Heart left ventricle (tissue), 16 donors: Measurements from ENCODE around the gene UST. TPM values are rescaled to one million over a fixed set of nuclear protein-coding genes. Genes with fewer than 3 reads are reported as not detected.
"Not testable (repeated sequence)": the region's sequence is repeated elsewhere in the genome, so short reads cannot be mapped to it uniquely, and the experiment has no call there.

Experiments used
- ATAC-seq, 4 donors: fragments of 200-7000 bp; cut with Tn5 transposase; one replicate each; pipeline ENCODE4 v1.9.1; 2020 to 2022; ENCODE audit warnings: moderate library complexity in 4 of 4, mild to moderate bottlenecking in 3 of 4, moderate number of reproducible peaks in 1 of 4
- DNase-seq, 5 donors: peaks; one replicate each; pipeline ENCODE4 v3.0.0-alpha.2; 2020
- H3K27ac ChIP-seq, 12 donors: fragments of 200-600 bp; sonication (generic) in 4 of 12; one replicate each; pipeline versions ENCODE4 v1.5.0 to v1.8.0; 2016 to 2022; ENCODE audit warnings: mild to moderate bottlenecking in 2 of 12
- H3K27me3 ChIP-seq, 9 donors: fragments of 200-600 bp; sonication (generic) in 2 of 9; one replicate each; pipeline versions ENCODE4 v1.5.1 to v1.8.0; 2016 to 2022; ENCODE audit warnings: mild to moderate bottlenecking in 3 of 9
- H3K36me3 ChIP-seq, 9 donors: fragments of 200-600 bp; sonication (generic) in 2 of 9; one replicate each; pipeline versions ENCODE4 v1.5.0 to v1.8.0; 2018 to 2022; ENCODE audit warnings: mild to moderate bottlenecking in 2 of 9
- H3K4me1 ChIP-seq, 12 donors: fragments of 200-600 bp; sonication (generic) in 4 of 12; one replicate each; pipeline versions ENCODE4 v1.5.0 to v1.8.0; 2016 to 2022; ENCODE audit warnings: mild to moderate bottlenecking in 3 of 12
- H3K4me3 ChIP-seq, 12 donors: fragments of 200-600 bp; sonication (generic) in 4 of 12; one replicate each; pipeline versions ENCODE4 v1.5.0 to v1.8.0; 2017 to 2022; ENCODE audit warnings: mild to moderate bottlenecking in 9 of 12, moderate library complexity in 4 of 12
- H3K9me3 ChIP-seq, 12 donors: fragments of 200-600 bp; sonication (generic) in 4 of 12; one replicate each; pipeline versions ENCODE4 v1.5.0 to v1.8.0; 2016 to 2022; ENCODE audit warnings: mild to moderate bottlenecking in 1 of 12
- POLR2A ChIP-seq, 2 donors: fragments of 450-650 bp; IDR thresholded peaks; one replicate each; pipeline ENCODE4 v1.6.1; 2017; ENCODE audit warnings: antibody characterized with exemption in 2 of 2, mild to moderate bottlenecking in 2 of 2, moderate library complexity in 2 of 2
- WGBS, 4 donors: extraction: QIAGEN DNeasy Blood & Tissue Kit in 2 of 4; methylation state at CpG; one replicate each; pipeline versions ENCODE4 v1.1.5 to v1.1.7; 2013 to 2018; 5-methylcytosine and 5-hydroxymethylcytosine counted together
- intact Hi-C, 10 donors: fragments of 100-400 bp; cut with DNase I; formaldehyde crosslinking; loops; one replicate each; pipeline versions ENCODE4 v1.11.1 to v1.14.2; 2022
- polyA plus RNA-seq, 2 donors: library from polyadenylated mRNA; stranded (reverse); fragments of 200-250 nt; gene quantifications; one replicate each; pipeline ENCODE4 v1.2.3, GENCODE V29; 2013
- total RNA-seq, 9 donors: library from RNA; depleted of rRNA in 2 of 9; stranded (reverse); fragments of >200 nt in 2 of 9; fragmentation: NEBNext Ultra II Directional in 3 of 9; extraction: Animal tissue kit (Norgen Biotek cat#: 25700) in 3 of 9; gene quantifications; one replicate each; pipeline versions ENCODE4 v1.1.0 to v1.2.4, GENCODE V29; 2016 to 2023
- TF ChIP-seq, protein P1 (sequence below), 12 donors: fragments of 200-600 bp; sonication (generic) in 4 of 12; IDR thresholded peaks; one replicate each; pipeline versions ENCODE4 v1.5.0 to v1.8.0; 2018 to 2022; ENCODE audit warnings: antibody characterized with exemption in 12 of 12, mild to moderate bottlenecking in 5 of 12
- donor health status: ischemic (EF 13 %, LVEDD 7.1; RV severe dilation, severe dysfunction).
- donor health status: healthy with polysubstance abuse.
- donor health status: DM: no; HTN: yes; CAD: no.
- donor health status: DM: no; HTN: no; CAD: no.
- donor health status: ischemic (EF 25% LVEDD 6.9; RV normal size, moderate dysfunction).
- donor health status: ischemic (EF 25% LVEDD 5.7; RV mildly dilated, moderate dysfunction).
- donor health status: healthy.
- donor health status: DM: yes; HTN: yes; CAD: no.
- donor health status: ischemic (EF 35%, LVEDD 5.7; RV mildly dilated, moderate dysfunction).
- donor health status: nonischemic (EF 11% LVEDD 7.7; RV severe dilation, severe dysfunction).
- donor health status: DM: yes; HTN: yes; CAD: no.
- donor health status: PGD.
- donor health status: ischemic (EF 29% LVEDD 5.4; RV normal size, mild dysfunction).
- donor health status: nonischemic (EF 23%, LVEDD 6.1; RV moderate dilation, normal function).

UST gene
- total and polyA plus RNA-seq, 11 donors: 1.1 to 5.8 (median 2.7) TPM

DNA sequence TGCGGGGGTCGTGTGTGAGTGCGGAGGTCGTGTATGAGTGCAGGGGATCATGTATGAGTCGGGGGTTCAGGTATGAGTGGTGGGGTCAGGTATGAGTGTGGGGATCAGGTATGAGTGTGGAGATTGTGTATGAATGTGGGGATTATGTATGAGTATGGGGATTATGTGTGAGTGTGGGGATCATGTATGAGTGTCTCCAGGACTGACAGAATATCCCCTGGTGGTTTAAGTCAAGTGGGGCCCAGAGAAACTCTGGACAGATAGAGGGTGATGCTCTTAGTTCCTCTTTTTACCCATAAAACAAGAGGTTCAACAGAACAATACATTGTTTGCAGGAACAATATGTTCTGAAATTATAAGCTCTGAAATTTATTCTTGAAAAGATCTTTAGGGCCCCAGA lies 131.9 kb downstream of the UST start:
- no peak for ATAC-seq
- Histone ChIP-seq H3K4me3 (no peak overlapping the region), H3K27ac (no peak overlapping the region), H3K4me1 (peaks cover 0 to 10% (median 1%) of the 10 kb centered on the region in 12 donors), H3K9me3 (no peaks in the 10 kb centered on the region), H3K27me3 (no peaks in the 10 kb centered on the region), H3K36me3 (no peaks in the 10 kb centered on the region)
- intact Hi-C loops: loop anchor here in 1 of 10 donors (10.0 kb wide), 1 partner anchor 134 kb away; the partner anchor contains the start of gene UST
- no peak for TF ChIP-seq POLR2A (IDR thresholded peaks at IDR 0.05)
- TF ChIP-seq, protein P1, sequence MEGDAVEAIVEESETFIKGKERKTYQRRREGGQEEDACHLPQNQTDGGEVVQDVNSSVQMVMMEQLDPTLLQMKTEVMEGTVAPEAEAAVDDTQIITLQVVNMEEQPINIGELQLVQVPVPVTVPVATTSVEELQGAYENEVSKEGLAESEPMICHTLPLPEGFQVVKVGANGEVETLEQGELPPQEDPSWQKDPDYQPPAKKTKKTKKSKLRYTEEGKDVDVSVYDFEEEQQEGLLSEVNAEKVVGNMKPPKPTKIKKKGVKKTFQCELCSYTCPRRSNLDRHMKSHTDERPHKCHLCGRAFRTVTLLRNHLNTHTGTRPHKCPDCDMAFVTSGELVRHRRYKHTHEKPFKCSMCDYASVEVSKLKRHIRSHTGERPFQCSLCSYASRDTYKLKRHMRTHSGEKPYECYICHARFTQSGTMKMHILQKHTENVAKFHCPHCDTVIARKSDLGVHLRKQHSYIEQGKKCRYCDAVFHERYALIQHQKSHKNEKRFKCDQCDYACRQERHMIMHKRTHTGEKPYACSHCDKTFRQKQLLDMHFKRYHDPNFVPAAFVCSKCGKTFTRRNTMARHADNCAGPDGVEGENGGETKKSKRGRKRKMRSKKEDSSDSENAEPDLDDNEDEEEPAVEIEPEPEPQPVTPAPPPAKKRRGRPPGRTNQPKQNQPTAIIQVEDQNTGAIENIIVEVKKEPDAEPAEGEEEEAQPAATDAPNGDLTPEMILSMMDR (IDR thresholded peaks at IDR 0.05): no peak
- WGBS, 4 donors: 67 to 81% (median 70%) methylated on average over 5 of the region's 5 CpGs
- no peak for DNase-seq

- H3K9me3 ChIP-seq, H3K4me1 ChIP-seq, DNase-seq, intact Hi-C loops, H3K36me3 ChIP-seq, H3K4me3 ChIP-seq, H3K27me3 ChIP-seq, ATAC-seq, H3K27ac ChIP-seq: not testable (repeated sequence)
- 89 to 96% (median 91%) methylated on average over 7 of the region's 7 CpGs for WGBS, 4 donors
Measured at GRCh38 chr6:148880742-148881141, 133.9 kb downstream of the UST start.

DNA sequence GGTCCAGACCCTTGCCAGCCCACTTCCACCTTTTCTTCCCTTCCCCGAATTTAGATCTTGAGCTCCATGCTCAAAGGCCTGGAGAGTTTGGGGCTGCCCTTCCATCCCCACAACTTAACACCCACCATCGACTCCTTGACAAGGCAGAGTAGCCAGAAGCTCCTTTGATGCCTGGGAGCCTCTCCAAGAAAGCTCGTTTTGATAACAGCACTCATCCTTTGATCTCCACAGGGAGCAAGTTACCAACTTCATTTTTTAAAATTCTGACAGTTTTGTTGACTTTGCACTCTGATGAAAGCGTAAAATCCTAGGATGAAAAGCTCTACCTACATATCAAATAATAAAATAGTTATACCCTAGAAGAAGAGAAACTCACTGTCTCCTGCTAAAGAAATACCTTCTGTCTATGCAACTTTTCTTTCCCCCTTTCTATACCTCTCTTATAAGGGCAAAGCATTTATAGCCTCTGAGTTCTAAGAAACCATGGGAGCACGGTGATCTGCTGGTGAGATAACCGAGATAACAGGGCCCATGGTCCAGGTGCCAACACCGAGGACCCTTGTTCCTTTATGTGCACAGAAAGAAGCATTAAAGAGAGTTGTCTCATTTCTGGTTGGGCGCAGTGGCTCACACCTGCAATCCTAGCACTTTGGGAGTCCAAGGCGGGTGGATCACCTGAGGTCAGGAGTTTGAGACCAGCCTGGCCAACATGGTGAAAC lies 134.9 kb downstream of the UST start:
- no peak for ATAC-seq
- no peaks in the 10 kb centered on the region for H3K36me3 ChIP-seq
- H3K27me3 ChIP-seq: no peaks in the 10 kb centered on the region
- intact Hi-C loops: no loop called here
- H3K4me3 ChIP-seq: no peak overlapping the region
- 73 to 87% (median 78%) methylated on average over 8 to 9 of the region's 9 CpGs for WGBS, 4 donors
- no peak overlapping the region for H3K27ac ChIP-seq
- no peak for TF ChIP-seq POLR2A (IDR thresholded peaks at IDR 0.05)
- TF ChIP-seq, protein P1 (IDR thresholded peaks at IDR 0.05): no peak
- no peaks in the 10 kb centered on the region for H3K4me1 ChIP-seq
- H3K9me3 ChIP-seq: no peaks in the 10 kb centered on the region
- DNase-seq: no peak

GRCh38 chr6:148883270-148883669 lies 136.4 kb downstream of the UST start:
- ATAC-seq: no peak
- intact Hi-C loops: no loop called here

More at GRCh38 chr6:148883270-148883669, 136.4 kb downstream of the UST start:
- DNase-seq: no peak
- Histone ChIP-seq H3K27me3 (no peaks in the 10 kb centered on the region), H3K9me3 (no peaks in the 10 kb centered on the region), H3K36me3 (no peaks in the 10 kb centered on the region), H3K4me3 (no peak overlapping the region), H3K4me1 (no peaks in the 10 kb centered on the region), H3K27ac (no peak overlapping the region)
- 62 to 79% (median 73%) methylated on average over 2 of the region's 2 CpGs for WGBS, 4 donors
- TF ChIP-seq, protein P1 (IDR thresholded peaks at IDR 0.05): no peak
- no peak for TF ChIP-seq POLR2A (IDR thresholded peaks at IDR 0.05)
